ENCODE measurements around the gene GBX1. TPM values are rescaled to one million over a fixed set of nuclear protein-coding genes. Genes with fewer than 3 reads are reported as not detected.

The GBX1 gene
- polyA plus RNA-seq, 1 donor from 2014 or later: not detected

DNA sequence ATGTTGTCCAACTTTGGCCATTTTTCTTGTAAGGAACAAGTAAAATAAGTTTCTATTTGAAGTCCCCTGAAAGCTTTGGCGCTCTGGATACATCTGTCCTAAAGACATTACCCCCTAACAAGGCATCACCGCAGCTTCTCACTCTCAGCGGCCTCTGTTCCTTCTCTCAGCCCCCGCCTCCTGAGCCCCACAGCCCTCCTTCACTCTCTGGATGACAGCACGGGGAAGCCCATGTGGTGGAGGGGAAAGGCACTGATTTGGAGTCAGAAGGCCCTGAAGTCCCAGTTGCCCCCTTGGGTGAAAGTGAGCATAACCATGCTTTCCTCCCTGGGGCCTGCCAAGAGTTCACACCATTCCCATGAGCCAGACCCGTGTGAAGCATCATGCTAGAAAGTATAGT lies 38.2 kb upstream of the GBX1 start:
- Histone ChIP-seq H3K36me3 (ENCODE audit: insufficient read depth, low read length) (no peaks in the 10 kb centered on the region), H3K79me2 (replicated peaks; ENCODE audit: insufficient read depth, low read length) (no peaks in the 10 kb centered on the region), H3F3A (ENCODE audit: insufficient read depth, low read length, poor library complexity, severe bottlenecking) (no peaks in the 10 kb centered on the region), H2AFZ (ENCODE audit: low read depth, low read length) (no peak overlapping the region), H3K27me3 (ENCODE audit: insufficient read depth, low read depth, low read length) (no peaks in the 10 kb centered on the region), H3K27ac (ENCODE audit: low read length) (no peak overlapping the region), H3K9me3 (ENCODE audit: low read length) (no peaks in the 10 kb centered on the region), H3K4me2 (ENCODE audit: low read length) (no peak overlapping the region), H3K9ac (ENCODE audit: low read length) (no peak overlapping the region), H4K20me1 (ENCODE audit: insufficient read depth) (no peaks in the 10 kb centered on the region), H3K4me3 (ENCODE audit: low read length) (no peak overlapping the region), H3K9me2 (ENCODE audit: insufficient read depth, low read length) (no peaks in the 10 kb centered on the region)
- TF ChIP-seq, protein P1, sequence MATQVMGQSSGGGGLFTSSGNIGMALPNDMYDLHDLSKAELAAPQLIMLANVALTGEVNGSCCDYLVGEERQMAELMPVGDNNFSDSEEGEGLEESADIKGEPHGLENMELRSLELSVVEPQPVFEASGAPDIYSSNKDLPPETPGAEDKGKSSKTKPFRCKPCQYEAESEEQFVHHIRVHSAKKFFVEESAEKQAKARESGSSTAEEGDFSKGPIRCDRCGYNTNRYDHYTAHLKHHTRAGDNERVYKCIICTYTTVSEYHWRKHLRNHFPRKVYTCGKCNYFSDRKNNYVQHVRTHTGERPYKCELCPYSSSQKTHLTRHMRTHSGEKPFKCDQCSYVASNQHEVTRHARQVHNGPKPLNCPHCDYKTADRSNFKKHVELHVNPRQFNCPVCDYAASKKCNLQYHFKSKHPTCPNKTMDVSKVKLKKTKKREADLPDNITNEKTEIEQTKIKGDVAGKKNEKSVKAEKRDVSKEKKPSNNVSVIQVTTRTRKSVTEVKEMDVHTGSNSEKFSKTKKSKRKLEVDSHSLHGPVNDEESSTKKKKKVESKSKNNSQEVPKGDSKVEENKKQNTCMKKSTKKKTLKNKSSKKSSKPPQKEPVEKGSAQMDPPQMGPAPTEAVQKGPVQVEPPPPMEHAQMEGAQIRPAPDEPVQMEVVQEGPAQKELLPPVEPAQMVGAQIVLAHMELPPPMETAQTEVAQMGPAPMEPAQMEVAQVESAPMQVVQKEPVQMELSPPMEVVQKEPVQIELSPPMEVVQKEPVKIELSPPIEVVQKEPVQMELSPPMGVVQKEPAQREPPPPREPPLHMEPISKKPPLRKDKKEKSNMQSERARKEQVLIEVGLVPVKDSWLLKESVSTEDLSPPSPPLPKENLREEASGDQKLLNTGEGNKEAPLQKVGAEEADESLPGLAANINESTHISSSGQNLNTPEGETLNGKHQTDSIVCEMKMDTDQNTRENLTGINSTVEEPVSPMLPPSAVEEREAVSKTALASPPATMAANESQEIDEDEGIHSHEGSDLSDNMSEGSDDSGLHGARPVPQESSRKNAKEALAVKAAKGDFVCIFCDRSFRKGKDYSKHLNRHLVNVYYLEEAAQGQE (IDR thresholded peaks at IDR 0.05; ENCODE audit: borderline replicate concordance): no peak
- TF ChIP-seq EP300 (conservative IDR thresholded peaks at IDR 0.05; ENCODE audit: poor library complexity, severe bottlenecking) (no peak), RAD21 (conservative IDR thresholded peaks at IDR 0.05) (no peak), TAF1 (IDR thresholded peaks at IDR 0.05; ENCODE audit: low read depth) (no peak), SMC3 (conservative IDR thresholded peaks at IDR 0.05; ENCODE audit: poor library complexity) (no peak), EZH2 (IDR thresholded peaks at IDR 0.05; ENCODE audit: borderline replicate concordance, insufficient read depth, low read length, poor library complexity, severe bottlenecking) (no peak), POLR2AphosphoS5 (IDR thresholded peaks at IDR 0.05) (no peak), MXI1 (conservative IDR thresholded peaks at IDR 0.05; ENCODE audit: poor library complexity, severe bottlenecking) (no peak)
- TF ChIP-seq, protein P2, sequence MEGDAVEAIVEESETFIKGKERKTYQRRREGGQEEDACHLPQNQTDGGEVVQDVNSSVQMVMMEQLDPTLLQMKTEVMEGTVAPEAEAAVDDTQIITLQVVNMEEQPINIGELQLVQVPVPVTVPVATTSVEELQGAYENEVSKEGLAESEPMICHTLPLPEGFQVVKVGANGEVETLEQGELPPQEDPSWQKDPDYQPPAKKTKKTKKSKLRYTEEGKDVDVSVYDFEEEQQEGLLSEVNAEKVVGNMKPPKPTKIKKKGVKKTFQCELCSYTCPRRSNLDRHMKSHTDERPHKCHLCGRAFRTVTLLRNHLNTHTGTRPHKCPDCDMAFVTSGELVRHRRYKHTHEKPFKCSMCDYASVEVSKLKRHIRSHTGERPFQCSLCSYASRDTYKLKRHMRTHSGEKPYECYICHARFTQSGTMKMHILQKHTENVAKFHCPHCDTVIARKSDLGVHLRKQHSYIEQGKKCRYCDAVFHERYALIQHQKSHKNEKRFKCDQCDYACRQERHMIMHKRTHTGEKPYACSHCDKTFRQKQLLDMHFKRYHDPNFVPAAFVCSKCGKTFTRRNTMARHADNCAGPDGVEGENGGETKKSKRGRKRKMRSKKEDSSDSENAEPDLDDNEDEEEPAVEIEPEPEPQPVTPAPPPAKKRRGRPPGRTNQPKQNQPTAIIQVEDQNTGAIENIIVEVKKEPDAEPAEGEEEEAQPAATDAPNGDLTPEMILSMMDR (IDR thresholded peaks at IDR 0.05; ENCODE audit: poor library complexity, severe bottlenecking): no peak

DNA sequence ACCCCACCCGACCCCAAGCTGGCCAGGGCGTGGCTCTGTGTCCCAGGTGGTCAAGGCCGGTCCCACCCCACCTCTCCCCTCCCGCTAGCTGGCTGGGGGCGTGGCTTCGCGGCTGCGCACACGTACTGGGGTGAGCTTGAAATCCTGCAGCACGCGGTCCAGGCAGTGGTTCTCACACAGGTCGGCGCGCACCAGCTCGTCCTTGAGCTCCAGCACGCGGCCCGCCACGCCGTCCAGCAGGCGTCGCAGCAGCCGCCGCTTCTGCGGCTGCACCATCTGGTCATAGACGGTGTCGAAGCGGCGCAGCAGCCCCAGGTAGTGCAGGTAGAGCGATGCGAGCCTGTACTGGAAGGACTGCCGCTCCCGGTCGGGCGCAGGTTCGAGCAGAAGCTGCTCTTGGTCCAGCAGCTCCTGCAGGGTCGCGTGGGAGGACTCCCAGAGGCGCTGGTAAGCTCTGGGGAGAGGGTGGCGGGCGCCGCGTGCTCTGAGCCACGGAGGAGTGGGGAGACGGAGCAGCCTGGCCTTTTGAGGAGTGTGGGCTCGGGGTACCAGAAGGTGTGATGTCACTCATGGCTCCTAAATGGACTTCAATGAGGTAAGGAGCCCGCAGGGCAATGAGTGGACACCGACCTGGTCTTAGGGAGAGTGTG lies 37.0 kb upstream of the GBX1 start:
- H3K27me3 ChIP-seq (ENCODE audit: insufficient read depth, low read depth, low read length): no peaks in the 10 kb centered on the region
- no peak overlapping the region for H3K27ac ChIP-seq (ENCODE audit: low read length)
- no peak for TF ChIP-seq RAD21 (conservative IDR thresholded peaks at IDR 0.05)
- TF ChIP-seq MXI1 (conservative IDR thresholded peaks at IDR 0.05; ENCODE audit: poor library complexity, severe bottlenecking): no peak
- no peak for TF ChIP-seq EP300 (conservative IDR thresholded peaks at IDR 0.05; ENCODE audit: poor library complexity, severe bottlenecking)
- no peak for TF ChIP-seq SMC3 (conservative IDR thresholded peaks at IDR 0.05; ENCODE audit: poor library complexity)
- no peak for TF ChIP-seq POLR2AphosphoS5 (IDR thresholded peaks at IDR 0.05)
- TF ChIP-seq, protein P2 (IDR thresholded peaks at IDR 0.05; ENCODE audit: poor library complexity, severe bottlenecking): no peak
- no peak for TF ChIP-seq TAF1 (IDR thresholded peaks at IDR 0.05; ENCODE audit: low read depth)
- no peak for TF ChIP-seq EZH2 (IDR thresholded peaks at IDR 0.05; ENCODE audit: borderline replicate concordance, insufficient read depth, low read length, poor library complexity, severe bottlenecking)
- TF ChIP-seq, protein P1 (IDR thresholded peaks at IDR 0.05; ENCODE audit: borderline replicate concordance): no peak
- no peaks in the 10 kb centered on the region for H3K79me2 ChIP-seq (replicated peaks; ENCODE audit: insufficient read depth, low read length)
- H3K9me3 ChIP-seq (ENCODE audit: low read length): no peaks in the 10 kb centered on the region
- no peaks in the 10 kb centered on the region for H3K9me2 ChIP-seq (ENCODE audit: insufficient read depth, low read length)
- H3K36me3 ChIP-seq (ENCODE audit: insufficient read depth, low read length): no peaks in the 10 kb centered on the region
- H3K4me2 ChIP-seq (ENCODE audit: low read length): no peak overlapping the region
- no peak overlapping the region for H3K4me3 ChIP-seq (ENCODE audit: low read length)
- no peaks in the 10 kb centered on the region for H3F3A ChIP-seq (ENCODE audit: insufficient read depth, low read length, poor library complexity, severe bottlenecking)
- no peaks in the 10 kb centered on the region for H4K20me1 ChIP-seq (ENCODE audit: insufficient read depth)
- H2AFZ ChIP-seq (ENCODE audit: low read depth, low read length): no peak overlapping the region
- no peak overlapping the region for H3K9ac ChIP-seq (ENCODE audit: low read length)

Measured in neural cell (in vitro differentiated cells).